Right ventricle myocardium inferior (tissue), 1 donor: ENCODE results near the gene NOCT. TPM values are rescaled to one million over a fixed set of nuclear protein-coding genes. Genes with fewer than 3 reads are reported as not detected.
"Not testable (repeated sequence)": the region's sequence is repeated elsewhere in the genome, so short reads cannot be mapped to it uniquely, and the experiment has no call there.

Experiments used
- ATAC-seq: fragments of 200-7000 bp; cut with Tn5 transposase; one replicate; pipeline ENCODE4 v1.9.1; 2020; ENCODE audit warnings: mild to moderate bottlenecking, moderate library complexity
- DNase-seq: peaks from one replicate; pipeline ENCODE4 v3.0.0; 2021; ENCODE audit errors: missing footprints
- intact Hi-C: fragments of 100-400 bp; cut with DNase I; formaldehyde crosslinking; loops from one replicate; pipeline ENCODE4 v1.11.0; 2022
- total RNA-seq: library from RNA; stranded (reverse); fragmentation: NEBNext Ultra II Directional; extraction: Animal tissue kit (Norgen Biotek cat#: 25700); gene quantifications from one replicate; pipeline ENCODE4 v1.2.1, GENCODE V29; 2021
- donor health status: DM: no; HTN: yes; CAD: no; lungs with severe emphysema.

Gene NOCT
- total RNA-seq, 1 donor from 2014 or later: 8.5 TPM

GRCh38 chr4:139005774-139006173, 9.8 kb upstream of the NOCT start:
- no peak for DNase-seq
- intact Hi-C loops: no loop called here
- no peak for ATAC-seq

- ATAC-seq: no peak
- intact Hi-C loops: no loop called here
- no peak for DNase-seq
Measured at GRCh38 chr4:139007640-139008039, 7.9 kb upstream of the NOCT start.

- intact Hi-C loops, ATAC-seq, DNase-seq: not testable (repeated sequence)
Measured at GRCh38 chr4:139008278-139008677, 7.3 kb upstream of the NOCT start.

GRCh38 chr4:139009702-139010101, 5.9 kb upstream of the NOCT start:
- DNase-seq: no peak
- intact Hi-C loops: no loop called here
- ATAC-seq: no peak

- ATAC-seq (no peak), DNase-seq (no peak)
- intact Hi-C loops: no loop called here
Measured at GRCh38 chr4:139011225-139011950, 4.2 kb upstream of the NOCT start.

GRCh38 chr4:139014371-139015268, 961 bp upstream of the NOCT start:
- DNase-seq: no peak
- peak; percentile 12 for ATAC-seq
- intact Hi-C loops: loop anchor here (1.0 to 2.0 kb wide), 2 partner anchors 32 to 76 kb away; no protein-coding TSS in a partner anchor

- intact Hi-C loops: loop anchor here (1.0 to 2.0 kb wide), 2 partner anchors 33 to 78 kb away; no protein-coding TSS in a partner anchor
- ATAC-seq: peak; percentile 4
- DNase-seq: no peak
Measured at GRCh38 chr4:139015948-139016471, 429 bp downstream of the NOCT start.

- no peak for DNase-seq
- no peak for ATAC-seq
- intact Hi-C loops: no loop called here
Measured at GRCh38 chr4:139017861-139018260, 2.3 kb downstream of the NOCT start.

- ATAC-seq (no peak), DNase-seq (no peak)
- intact Hi-C loops: no loop called here
Measured at GRCh38 chr4:139018501-139018900, 2.9 kb downstream of the NOCT start.

GRCh38 chr4:139018971-139019758, 3.6 kb downstream of the NOCT start:
- ATAC-seq (no peak), DNase-seq (no peak)
- intact Hi-C loops: no loop called here

GRCh38 chr4:139020384-139020783, 4.8 kb downstream of the NOCT start:
- no peak for DNase-seq
- ATAC-seq: no peak
- intact Hi-C loops: no loop called here

GRCh38 chr4:139021071-139021470, 5.5 kb downstream of the NOCT start:
- DNase-seq, ATAC-seq, intact Hi-C loops: not testable (repeated sequence)

- ATAC-seq (no peak), DNase-seq (no peak)
- intact Hi-C loops: no loop called here
Measured at GRCh38 chr4:139022835-139023234, 7.3 kb downstream of the NOCT start.

- intact Hi-C loops: no loop called here
- DNase-seq: peak; percentile 73
- no peak for ATAC-seq
Measured at GRCh38 chr4:139024686-139025085, 9.1 kb downstream of the NOCT start.

- no peak for DNase-seq
- ATAC-seq: no peak
- intact Hi-C loops: no loop called here
Measured at GRCh38 chr4:139025841-139026240, 10.3 kb downstream of the NOCT start.

GRCh38 chr4:139027776-139028175, 12.2 kb downstream of the NOCT start:
- intact Hi-C loops: loop anchor here (2.0 kb wide), 1 partner anchor 273 kb away; the partner anchor contains the start of gene NAA15
- DNase-seq (no peak), ATAC-seq (no peak)

GRCh38 chr4:139028191-139028661, 12.6 kb downstream of the NOCT start:
- intact Hi-C loops: loop anchor here (2.0 kb wide), 1 partner anchor 273 kb away; the partner anchor contains the start of gene NAA15
- DNase-seq (peak; percentile 76), ATAC-seq (peak; percentile 90)

- not testable (repeated sequence) for ATAC-seq, DNase-seq
- intact Hi-C loops: loop anchor here (1.0 to 10.0 kb wide), 6 partner anchors 54 to 525 kb away; partner anchors contain the start of genes ELF2, NAA15 and SETD7
Measured at GRCh38 chr4:139029866-139030363, 14.3 kb downstream of the NOCT start.
